Measurements from ENCODE around the gene PGAP1. TPM values are rescaled to one million over a fixed set of nuclear protein-coding genes. Genes with fewer than 3 reads are reported as not detected.

The PGAP1 gene
- polyA plus RNA-seq, 1 donor = 13.8 TPM

GRCh38 chr2:196802401-196802800, 124.1 kb downstream of the PGAP1 start:
- peak; percentile 5 for DNase-seq (ENCODE audit: low read depth)

GRCh38 chr2:196801674-196802261, 124.7 kb downstream of the PGAP1 start:
- DNase-seq (ENCODE audit: low read depth) = peak; percentile 29

GRCh38 chr2:196798980-196799379, 127.5 kb downstream of the PGAP1 start:
- peak; percentile 1 for DNase-seq (ENCODE audit: low read depth)

- DNase-seq (ENCODE audit: low read depth) = no peak
Observed at GRCh38 chr2:196792865-196793264, 133.6 kb downstream of the PGAP1 start.

GRCh38 chr2:196783431-196784094, 142.9 kb downstream of the PGAP1 start:
- DNase-seq (ENCODE audit: low read depth) = no peak

Other genes with a start within 250 kb of the PGAP1 start
- 46.8 TPM for gene GTF3C3, start 127.0 kb downstream of the PGAP1 start, polyA plus RNA-seq (ENCODE audit: insufficient read length)
- gene C2orf66, start 117.4 kb downstream of the PGAP1 start, polyA plus RNA-seq (ENCODE audit: insufficient read length) = 0.14 TPM